ENCODE results near the gene GJB1. TPM values are rescaled to one million over a fixed set of nuclear protein-coding genes. Genes with fewer than 3 reads are reported as not detected.
A peak's percentile ranks its signal among the peaks of the same experiment; 100 is the strongest.

The GJB1 gene
- total and polyA plus RNA-seq, 9 of the 15 experiments (the other 6 are each of a cell fraction or from before 2014, with no cell fraction given): 0.11 TPM; not detected in 8

DNA sequence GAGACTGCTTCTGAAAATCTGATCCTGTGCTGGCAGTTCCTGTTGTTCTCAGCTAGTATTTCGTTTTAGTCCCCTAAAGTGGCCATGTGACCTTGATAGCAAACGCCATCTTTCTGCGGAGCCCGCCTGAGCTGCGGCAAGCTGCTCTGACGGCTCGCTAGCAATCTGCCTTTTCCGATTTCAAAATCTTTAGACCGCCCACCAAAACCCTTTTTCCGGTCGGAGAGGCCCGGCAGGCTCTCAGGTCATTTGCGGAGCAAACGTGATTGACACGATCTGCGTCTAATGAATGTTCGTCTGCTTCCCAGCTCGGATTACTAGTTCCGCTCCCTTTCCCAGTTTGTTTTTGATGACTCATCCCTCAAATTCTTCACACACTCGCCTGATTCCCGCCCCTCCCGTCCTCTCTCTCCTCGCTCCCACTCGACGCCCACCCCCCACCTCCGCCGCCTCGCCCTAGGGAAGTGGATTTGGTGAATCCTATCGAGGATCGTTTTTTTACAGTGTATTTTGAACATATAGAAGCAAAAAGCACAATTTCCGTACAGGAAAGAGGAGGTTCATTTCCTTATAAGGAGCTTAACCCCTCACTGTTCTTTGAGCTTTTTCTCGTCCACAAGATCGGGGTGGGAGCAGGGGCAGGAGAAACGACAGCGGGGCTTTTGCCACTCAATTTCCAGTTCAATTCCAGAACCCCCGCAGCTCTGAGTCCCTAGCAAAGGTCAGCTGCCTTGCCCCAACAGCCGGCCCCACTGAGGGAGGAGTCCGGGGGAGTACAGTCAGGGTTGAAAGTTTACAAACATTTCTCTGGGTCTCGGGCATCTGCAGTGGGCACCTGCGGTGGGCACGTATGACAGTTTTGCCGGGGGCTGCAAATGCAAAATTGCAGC lies 40.9 kb upstream of the GJB1 start (continued):
- TF ChIP-seq ETV6 (IDR thresholded peaks at IDR 0.05; ENCODE audit: borderline replicate concordance in 1 of 2, low read depth in 2 of 2, low read length in 1 of 2) (no peak), ETV6 (CRISPR knock-in tag; IDR thresholded peaks at IDR 0.05; ENCODE audit: borderline replicate concordance) (no peak), TAF7 (tag; IDR thresholded peaks at IDR 0.05) (peak; percentile 50), CC2D1A (IDR thresholded peaks at IDR 0.05) (peak; percentile 52; the same call in 1 of the 2 replicates), CEBPB (tag; IDR thresholded peaks at IDR 0.05) (peak; percentile 74), SP2 (IDR thresholded peaks at IDR 0.05; ENCODE audit: extremely low read depth, low read depth, low read length, poor library complexity, severe bottlenecking) (peak; percentile 65), FOS (IDR thresholded peaks at IDR 0.05; ENCODE audit: extremely low read depth, insufficient read length) (peak; percentile 86), MAFF (IDR thresholded peaks at IDR 0.05; ENCODE audit: low read length) (peak; percentile 90), SMC3 (conservative IDR thresholded peaks at IDR 0.05; ENCODE audit: insufficient read depth, low read depth, low read length) (no peak), GABPB1 (CRISPR knock-in tag; IDR thresholded peaks at IDR 0.05) (peak; percentile 87), NFXL1 (CRISPR knock-in tag; IDR thresholded peaks at IDR 0.05) (no peak), MAFG (tag; conservative IDR thresholded peaks at IDR 0.05) (peak; percentile 99), TCFL5 (CRISPR knock-in tag; conservative IDR thresholded peaks at IDR 0.05) (no peak), ZBTB1 (CRISPR knock-in tag; IDR thresholded peaks at IDR 0.05; ENCODE audit: borderline replicate concordance, low read depth) (no peak), ETV5 (CRISPR knock-in tag; IDR thresholded peaks at IDR 0.05; ENCODE audit: low read depth) (0 out of 2 replicates have a peak, but pooled peaks have one; percentile 24), YY1 (IDR thresholded peaks at IDR 0.05; ENCODE audit: borderline replicate concordance in 1 of 3, control insufficient read depth in 1 of 3, extremely low read depth in 1 of 3, insufficient read depth in 3 of 3, insufficient read length in 1 of 3, insufficient replicate concordance in 2 of 3, low read depth in 1 of 3, low read length in 2 of 3) (peak; percentile 52 to 93 (median 86)), MTF1 (CRISPR knock-in tag; IDR thresholded peaks at IDR 0.05; ENCODE audit: borderline replicate concordance) (no peak), SLC30A9 (CRISPR knock-in tag; IDR thresholded peaks at IDR 0.05) (no peak), PHTF2 (CRISPR knock-in tag; IDR thresholded peaks at IDR 0.05) (no peak), RFX5 (IDR thresholded peaks at IDR 0.05; ENCODE audit: low read depth, low read length) (no peak), ZBTB7A (IDR thresholded peaks at IDR 0.05; ENCODE audit: borderline replicate concordance, control insufficient read depth, low read depth, low read length) (peak; percentile 8; the same call in 1 of the 2 replicates)
- TF ChIP-seq, protein P1, sequence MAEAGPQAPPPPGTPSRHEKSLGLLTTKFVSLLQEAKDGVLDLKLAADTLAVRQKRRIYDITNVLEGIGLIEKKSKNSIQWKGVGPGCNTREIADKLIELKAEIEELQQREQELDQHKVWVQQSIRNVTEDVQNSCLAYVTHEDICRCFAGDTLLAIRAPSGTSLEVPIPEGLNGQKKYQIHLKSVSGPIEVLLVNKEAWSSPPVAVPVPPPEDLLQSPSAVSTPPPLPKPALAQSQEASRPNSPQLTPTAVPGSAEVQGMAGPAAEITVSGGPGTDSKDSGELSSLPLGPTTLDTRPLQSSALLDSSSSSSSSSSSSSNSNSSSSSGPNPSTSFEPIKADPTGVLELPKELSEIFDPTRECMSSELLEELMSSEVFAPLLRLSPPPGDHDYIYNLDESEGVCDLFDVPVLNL (CRISPR knock-in tag; IDR thresholded peaks at IDR 0.05; ENCODE audit: low read depth): no peak
- TF ChIP-seq, protein P2, sequence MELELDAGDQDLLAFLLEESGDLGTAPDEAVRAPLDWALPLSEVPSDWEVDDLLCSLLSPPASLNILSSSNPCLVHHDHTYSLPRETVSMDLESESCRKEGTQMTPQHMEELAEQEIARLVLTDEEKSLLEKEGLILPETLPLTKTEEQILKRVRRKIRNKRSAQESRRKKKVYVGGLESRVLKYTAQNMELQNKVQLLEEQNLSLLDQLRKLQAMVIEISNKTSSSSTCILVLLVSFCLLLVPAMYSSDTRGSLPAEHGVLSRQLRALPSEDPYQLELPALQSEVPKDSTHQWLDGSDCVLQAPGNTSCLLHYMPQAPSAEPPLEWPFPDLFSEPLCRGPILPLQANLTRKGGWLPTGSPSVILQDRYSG (tag; conservative IDR thresholded peaks at IDR 0.05; ENCODE audit: low read depth): no peak; the same call in 1 of the 2 replicates

Data from K562 (cell line).